HEK293 (cell line): ENCODE measurements around the gene SULT1A2.
"Not testable (repeated sequence)": the region's sequence is repeated elsewhere in the genome, so short reads cannot be mapped to it uniquely, and the experiment has no call there.

Experiments
- PBX3 ChIP-seq: sonication (generic); formaldehyde crosslinking; IDR thresholded peaks from 2 replicates; pipeline ENCODE4 v1.8.1; 2022; ENCODE audit warnings: mild to moderate bottlenecking, moderate library complexity, missing genetic modification reagents
- ZNF184 ChIP-seq: fragments of 450-650 bp; IDR thresholded peaks from 2 replicates; pipeline ENCODE4 v1.5.1; 2018; ENCODE audit warnings: missing biosample characterization, mild to moderate bottlenecking, missing genetic modification characterization
- TF ChIP-seq, protein P1 (sequence below): fragments of 450-650 bp; formaldehyde crosslinking; IDR thresholded peaks from 2 replicates; pipeline ENCODE4 v1.5.1; 2016; ENCODE audit warnings: missing biosample characterization, missing genetic modification characterization

DNA sequence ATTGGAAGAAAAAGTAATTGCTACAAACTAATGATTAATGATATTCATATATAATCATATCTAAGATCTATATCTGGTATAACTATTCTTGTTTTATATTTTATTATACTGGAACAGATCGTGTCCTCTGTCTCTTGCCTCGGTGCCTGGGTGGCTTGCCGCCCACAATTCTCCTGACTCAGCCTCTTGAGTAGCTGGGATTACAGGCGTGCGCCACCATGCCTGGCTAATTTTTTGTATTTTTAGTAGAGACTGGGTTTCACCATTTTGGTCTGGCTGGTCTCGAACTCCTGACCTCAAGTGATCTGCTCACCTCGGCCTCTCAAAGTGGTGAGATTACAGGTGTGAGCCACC, 19.4 kb upstream of the SULT1A2 start:
- TF ChIP-seq PBX3 (CRISPR knock-in tag); ZNF184 (tag by site-specific recombination): not testable (repeated sequence)
- TF ChIP-seq, protein P1, sequence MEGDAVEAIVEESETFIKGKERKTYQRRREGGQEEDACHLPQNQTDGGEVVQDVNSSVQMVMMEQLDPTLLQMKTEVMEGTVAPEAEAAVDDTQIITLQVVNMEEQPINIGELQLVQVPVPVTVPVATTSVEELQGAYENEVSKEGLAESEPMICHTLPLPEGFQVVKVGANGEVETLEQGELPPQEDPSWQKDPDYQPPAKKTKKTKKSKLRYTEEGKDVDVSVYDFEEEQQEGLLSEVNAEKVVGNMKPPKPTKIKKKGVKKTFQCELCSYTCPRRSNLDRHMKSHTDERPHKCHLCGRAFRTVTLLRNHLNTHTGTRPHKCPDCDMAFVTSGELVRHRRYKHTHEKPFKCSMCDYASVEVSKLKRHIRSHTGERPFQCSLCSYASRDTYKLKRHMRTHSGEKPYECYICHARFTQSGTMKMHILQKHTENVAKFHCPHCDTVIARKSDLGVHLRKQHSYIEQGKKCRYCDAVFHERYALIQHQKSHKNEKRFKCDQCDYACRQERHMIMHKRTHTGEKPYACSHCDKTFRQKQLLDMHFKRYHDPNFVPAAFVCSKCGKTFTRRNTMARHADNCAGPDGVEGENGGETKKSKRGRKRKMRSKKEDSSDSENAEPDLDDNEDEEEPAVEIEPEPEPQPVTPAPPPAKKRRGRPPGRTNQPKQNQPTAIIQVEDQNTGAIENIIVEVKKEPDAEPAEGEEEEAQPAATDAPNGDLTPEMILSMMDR (tag by site-specific recombination) = not testable (repeated sequence)
